ENCODE measurements around the gene ESF1. TPM values are rescaled to one million over a fixed set of nuclear protein-coding genes. Genes with fewer than 3 reads are reported as not detected.

ESF1 gene
- total and polyA plus RNA-seq, 12 donors = 3.6 to 25.4 (median 13.0) TPM

- no peaks in the 10 kb centered on the region for H3K36me3 ChIP-seq (replicated peaks in 1 of 2)
- 78 to 94% (median 90%) methylated on average over 3 of the region's 3 CpGs for WGBS, 4 donors
- H3K27ac ChIP-seq = no peak overlapping the region
- H3K27me3 ChIP-seq = no peaks in the 10 kb centered on the region
- TF ChIP-seq CTCF (IDR thresholded peaks at IDR 0.05) (no peak), POLR2A (IDR thresholded peaks at IDR 0.05) (no peak)
- no peak overlapping the region for H3K4me3 ChIP-seq
- no peaks in the 10 kb centered on the region for H3K9me3 ChIP-seq (replicated peaks in 1 of 3)
- DNase-seq = no peak
- intact Hi-C loops (cut with DNase I) = no loop called here
- H3K4me1 ChIP-seq (replicated peaks in 1 of 2) = no peaks in the 10 kb centered on the region
These were observed 108.0 kb downstream of the ESF1 start for GRCh38 chr20:13676682-13677081.

GRCh38 chr20:13672690-13673089 is 112.0 kb downstream of the ESF1 start:
- no peak for DNase-seq
- no peaks in the 10 kb centered on the region for H3K36me3 ChIP-seq (replicated peaks in 1 of 2)
- no peak for TF ChIP-seq POLR2A (IDR thresholded peaks at IDR 0.05)
- TF ChIP-seq CTCF (IDR thresholded peaks at IDR 0.05) = no peak
- H3K4me3 ChIP-seq = no peak overlapping the region
- H3K4me1 ChIP-seq (replicated peaks in 1 of 2) = peaks cover 0 to 3% of the 10 kb centered on the region in 2 donors
- H3K9me3 ChIP-seq (replicated peaks in 1 of 3) = no peaks in the 10 kb centered on the region
- H3K27me3 ChIP-seq = no peaks in the 10 kb centered on the region
- WGBS, 4 donors = 39 to 54% (median 47%) methylated on average over 3 of the region's 3 CpGs
- intact Hi-C loops (cut with DNase I) = no loop called here
- no peak overlapping the region for H3K27ac ChIP-seq

GRCh38 chr20:13671916-13672378 is 112.8 kb downstream of the ESF1 start:
- H3K36me3 ChIP-seq (replicated peaks in 1 of 2) = no peaks in the 10 kb centered on the region
- H3K27me3 ChIP-seq = no peaks in the 10 kb centered on the region
- DNase-seq = peak in 3 of 7 donors; percentile 24 to 55 (median 36)
- WGBS, 4 donors = 18 to 29% (median 27%) methylated on average over 1 of the region's 1 CpG
- H3K27ac ChIP-seq = no peak overlapping the region
- peaks cover 0 to 3% of the 10 kb centered on the region in 2 donors for H3K4me1 ChIP-seq (replicated peaks in 1 of 2)
- intact Hi-C loops (cut with DNase I) = no loop called here
- TF ChIP-seq POLR2A (IDR thresholded peaks at IDR 0.05) (no peak), CTCF (IDR thresholded peaks at IDR 0.05) (no peak)
- H3K4me3 ChIP-seq = no peak overlapping the region
- H3K9me3 ChIP-seq (replicated peaks in 1 of 3) = no peaks in the 10 kb centered on the region

GRCh38 chr20:13671512-13671911 is 113.2 kb downstream of the ESF1 start:
- intact Hi-C loops (cut with DNase I) = no loop called here
- Histone ChIP-seq H3K4me1 (replicated peaks in 1 of 2) (peaks cover 0 to 3% of the 10 kb centered on the region in 2 donors), H3K4me3 (no peak overlapping the region), H3K9me3 (replicated peaks in 1 of 3) (no peaks in the 10 kb centered on the region), H3K27me3 (no peaks in the 10 kb centered on the region), H3K36me3 (replicated peaks in 1 of 2) (no peaks in the 10 kb centered on the region), H3K27ac (no peak overlapping the region)
- no peak for DNase-seq
- 40 to 75% (median 61%) methylated on average over 2 of the region's 2 CpGs for WGBS, 4 donors
- no peak for TF ChIP-seq CTCF (IDR thresholded peaks at IDR 0.05)
- TF ChIP-seq POLR2A (IDR thresholded peaks at IDR 0.05) = no peak

Data from adrenal gland (tissue), 12 donors.